Prostate gland (tissue), 2 donors: ENCODE data around the gene LRRC31.

Experiments
- CTCF ChIP-seq, 4 experiments: fragments of 200-600 bp in 2 of 4; fragments of 450-650 bp in 2 of 4; sonication (generic) in 2 of 4; IDR thresholded peaks; 1 replicate in 3 of 4; 2 replicates in 1 of 4; pipeline ENCODE4 v1.5.1; 2016 to 2019; ENCODE audit warnings: antibody characterized with exemption in 4 of 4, mild to moderate bottlenecking in 2 of 4, moderate library complexity in 2 of 4
- POLR2A ChIP-seq: fragments of 450-650 bp; IDR thresholded peaks from one replicate; pipeline ENCODE4 v1.6.1; 2016; ENCODE audit warnings: antibody characterized with exemption, mild to moderate bottlenecking

DNA sequence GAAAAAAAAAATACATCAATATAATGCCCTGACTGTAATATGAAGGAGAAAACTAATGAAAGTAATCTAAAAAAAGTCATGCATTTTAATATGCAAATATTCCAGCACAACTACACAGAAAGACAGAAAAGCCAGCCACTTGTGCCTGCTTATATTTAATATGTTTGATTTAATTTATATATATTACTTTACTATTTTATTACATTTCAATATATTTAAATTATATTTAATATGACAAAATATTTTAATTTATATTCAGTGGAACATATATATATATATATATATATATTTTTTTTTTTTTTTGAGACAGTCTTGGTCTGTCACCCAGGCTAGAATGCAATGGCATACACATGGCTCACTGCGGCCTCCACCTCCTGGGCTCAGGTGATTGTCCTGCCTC, 27.5 kb upstream of the LRRC31 start:
- TF ChIP-seq POLR2A (no peak), CTCF (IDR thresholded peaks at IDR 0.05) (no peak)
